Ecto neural progenitor cell (in vitro differentiated cells): ENCODE data around the gene PLAC9.
"Not testable (repeated sequence)": the region's sequence is repeated elsewhere in the genome, so short reads cannot be mapped to it uniquely, and the experiment has no call there.

Experiments used
- DNase-seq: peaks from one replicate; pipeline ENCODE4 v3.0.0-alpha.2; 2018; ENCODE audit warnings: low spot score

PLAC9 gene

DNA sequence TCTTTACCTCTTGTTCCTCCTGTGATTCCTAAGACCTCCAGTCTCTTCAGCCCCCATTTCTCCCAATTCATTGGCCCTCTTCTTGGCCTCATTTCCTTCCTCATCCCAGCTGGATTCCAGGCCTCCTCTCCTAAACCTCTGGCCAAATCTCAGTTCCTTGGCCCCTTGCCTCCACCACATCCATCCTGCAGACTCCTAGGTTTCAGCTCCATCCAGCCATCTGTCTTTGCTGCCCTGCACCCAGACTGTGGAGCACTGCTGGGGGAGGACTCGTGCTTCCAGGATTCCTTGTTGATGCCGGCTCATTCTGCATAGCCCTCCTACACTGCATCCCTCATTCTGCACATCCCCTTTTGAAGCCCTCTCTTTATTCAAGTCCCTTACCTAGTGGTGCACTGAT, 6.7 kb downstream of the PLAC9 start:
- no peak for DNase-seq

DNA sequence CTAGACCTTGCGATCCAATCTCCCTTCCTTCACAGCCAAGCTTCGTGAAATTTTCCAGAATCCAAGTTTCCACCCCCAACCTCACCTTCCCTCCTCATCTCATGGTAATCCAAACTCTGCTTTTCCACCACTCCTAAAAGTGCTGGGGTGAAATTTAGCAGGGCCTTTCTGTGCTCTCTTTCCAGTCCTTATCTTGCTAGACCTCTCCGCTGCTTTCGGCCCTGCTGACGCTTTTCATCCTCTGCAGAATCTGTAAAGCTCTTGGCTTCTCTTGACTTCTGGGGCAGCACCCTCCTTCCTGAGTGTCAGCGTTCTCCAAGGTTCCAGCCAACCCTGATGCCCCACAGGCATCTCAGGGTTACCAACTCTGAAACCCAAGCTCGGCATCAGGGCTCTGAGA, 7.7 kb downstream of the PLAC9 start:
- DNase-seq: no peak

DNA sequence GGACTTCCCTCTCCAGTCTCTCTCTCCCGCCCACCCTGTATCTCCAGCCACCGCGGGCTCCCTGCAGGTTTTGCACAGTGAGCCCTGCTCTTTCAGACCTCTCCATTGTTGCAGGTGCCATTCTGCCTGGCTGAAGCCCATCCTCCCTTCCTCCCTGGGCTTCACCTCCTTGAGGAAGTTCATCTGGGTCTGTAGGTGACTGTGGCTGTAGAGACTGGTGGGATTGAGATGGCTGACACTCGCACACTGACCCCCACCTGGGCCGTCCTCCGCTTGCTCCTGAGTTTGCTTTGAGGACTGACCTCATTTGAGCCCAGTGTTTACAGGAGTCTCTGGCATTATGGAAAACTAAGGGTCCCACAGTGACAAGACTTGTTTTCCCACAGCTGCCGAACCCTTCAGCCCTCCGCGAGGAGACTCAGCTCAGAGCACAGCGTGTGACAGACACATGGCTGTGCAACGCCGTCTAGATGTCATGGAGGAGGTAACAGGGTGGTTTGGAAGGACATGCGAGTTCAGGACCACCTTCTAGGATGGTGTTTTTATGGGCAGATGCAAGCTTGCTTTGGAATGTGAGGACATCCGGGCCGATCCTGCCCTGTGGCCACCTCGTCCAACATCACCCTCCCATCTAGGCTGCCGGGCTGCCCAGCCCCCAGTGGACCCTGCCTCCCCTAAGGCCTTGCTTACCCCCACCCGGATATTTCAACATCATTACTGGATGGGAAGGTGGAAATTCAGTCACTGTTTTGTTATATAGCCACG, 9.3 kb downstream of the PLAC9 start:
- DNase-seq: no peak

DNA sequence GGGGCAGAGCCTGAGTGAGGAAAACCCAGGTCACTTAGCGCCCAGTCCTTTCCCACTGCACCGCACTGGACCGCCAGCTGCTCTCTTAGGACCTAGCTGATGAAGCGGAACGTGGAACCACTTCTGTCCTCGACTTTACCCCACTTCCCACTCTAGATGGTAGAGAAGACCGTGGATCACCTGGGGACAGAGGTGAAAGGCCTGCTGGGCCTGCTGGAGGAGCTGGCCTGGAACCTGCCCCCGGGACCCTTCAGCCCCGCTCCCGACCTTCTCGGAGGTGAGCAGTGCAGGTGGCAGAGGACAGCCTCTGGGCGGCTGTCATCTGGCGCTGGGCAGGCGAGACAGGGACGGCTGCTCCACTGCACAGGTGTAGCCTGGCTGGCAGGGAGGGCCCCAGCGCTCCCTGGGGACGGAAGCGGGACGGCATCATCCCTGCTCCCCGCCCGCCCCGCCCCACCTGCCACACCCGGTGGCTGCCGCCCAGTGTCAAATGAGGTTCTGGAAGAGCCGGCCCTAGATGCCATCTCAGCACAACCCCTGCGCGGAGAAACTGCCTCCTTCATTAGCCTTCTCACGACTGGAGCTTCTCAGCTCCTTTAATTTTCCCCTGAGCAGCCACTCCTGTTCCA, 11.7 kb downstream of the PLAC9 start:
- DNase-seq: no peak

DNA sequence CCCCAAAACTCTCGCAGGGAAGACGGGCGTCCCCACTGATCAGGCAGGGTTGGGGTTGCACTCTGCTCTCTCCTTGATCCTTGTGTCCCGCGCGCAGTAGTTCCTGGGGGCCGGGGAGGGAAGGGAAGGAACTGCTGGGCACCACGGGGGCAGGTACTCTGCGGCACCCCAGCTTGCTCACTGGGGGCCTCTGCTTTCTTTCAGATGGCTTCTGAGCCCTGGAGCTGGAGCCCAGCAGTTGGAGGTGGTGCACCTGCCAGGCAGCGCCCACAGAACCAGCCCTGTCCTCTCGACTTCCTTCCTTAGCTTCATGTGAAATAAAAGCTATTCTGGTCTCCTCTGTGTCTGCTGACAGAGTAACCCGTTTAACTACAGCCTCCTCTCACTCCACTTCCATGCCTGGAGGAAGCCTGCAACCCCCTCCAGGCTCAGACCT, 12.2 kb downstream of the PLAC9 start:
- no peak for DNase-seq

DNA sequence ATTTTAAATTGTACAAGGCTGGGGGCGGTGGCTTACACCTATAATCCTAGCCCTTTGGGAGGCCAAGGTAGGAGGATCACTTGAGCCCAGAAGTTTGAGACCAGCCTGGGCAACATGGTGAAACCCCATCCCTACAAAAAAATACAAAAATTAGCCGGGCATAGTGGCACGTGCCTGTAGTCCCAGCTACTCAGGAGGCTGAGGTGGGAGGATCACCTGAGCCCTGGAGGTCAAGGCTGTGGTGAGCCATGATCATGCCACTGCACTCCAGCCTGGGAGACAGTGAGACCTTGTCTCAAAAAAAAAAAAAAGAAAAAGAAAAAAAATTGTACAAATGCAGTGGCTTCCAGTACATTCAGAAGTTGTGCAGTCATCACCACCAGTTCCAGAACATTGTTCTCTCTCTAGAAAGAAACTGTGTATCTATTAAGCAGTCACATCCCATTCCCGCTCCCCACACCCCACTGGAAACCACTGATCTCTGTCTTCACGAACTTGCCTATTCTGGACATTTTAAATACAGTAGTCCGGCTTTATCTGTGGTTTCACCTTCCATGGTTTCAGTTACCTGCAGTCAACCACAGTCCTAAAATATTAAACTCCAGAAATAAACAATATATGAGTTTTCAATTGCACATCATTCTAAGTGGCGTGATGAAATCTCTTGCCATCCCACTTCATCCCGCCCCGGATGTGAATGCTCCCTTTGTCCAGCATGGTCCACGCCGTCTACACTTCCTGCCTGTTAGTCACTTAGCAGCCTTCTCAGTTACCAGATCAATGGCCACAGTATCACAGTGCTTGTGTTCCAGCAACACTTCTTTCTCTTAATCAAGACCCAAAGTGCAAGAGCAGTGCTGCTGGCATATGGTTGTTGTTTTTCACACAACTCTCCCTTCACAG, 13.1 kb downstream of the PLAC9 start:
- DNase-seq: not testable (repeated sequence)

DNA sequence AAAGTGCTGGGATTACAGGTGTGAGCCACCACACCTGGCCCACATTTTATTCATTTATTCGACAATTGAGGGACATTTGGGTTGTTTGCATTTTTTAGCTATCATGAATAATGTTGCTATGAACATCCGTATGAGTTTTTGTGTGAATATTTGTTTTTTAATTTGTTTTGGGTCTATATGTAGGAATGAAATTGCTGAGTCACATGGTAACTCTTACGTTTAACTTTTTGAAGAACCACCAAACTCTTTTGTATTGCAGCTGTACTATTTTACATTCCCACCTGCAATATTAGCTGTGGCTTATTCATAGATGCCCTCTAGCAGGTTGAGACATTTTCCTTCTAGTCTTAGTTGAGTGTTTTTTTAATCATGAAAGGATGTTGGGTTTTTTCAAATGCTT, 14.4 kb downstream of the PLAC9 start:
- no peak for DNase-seq

DNA sequence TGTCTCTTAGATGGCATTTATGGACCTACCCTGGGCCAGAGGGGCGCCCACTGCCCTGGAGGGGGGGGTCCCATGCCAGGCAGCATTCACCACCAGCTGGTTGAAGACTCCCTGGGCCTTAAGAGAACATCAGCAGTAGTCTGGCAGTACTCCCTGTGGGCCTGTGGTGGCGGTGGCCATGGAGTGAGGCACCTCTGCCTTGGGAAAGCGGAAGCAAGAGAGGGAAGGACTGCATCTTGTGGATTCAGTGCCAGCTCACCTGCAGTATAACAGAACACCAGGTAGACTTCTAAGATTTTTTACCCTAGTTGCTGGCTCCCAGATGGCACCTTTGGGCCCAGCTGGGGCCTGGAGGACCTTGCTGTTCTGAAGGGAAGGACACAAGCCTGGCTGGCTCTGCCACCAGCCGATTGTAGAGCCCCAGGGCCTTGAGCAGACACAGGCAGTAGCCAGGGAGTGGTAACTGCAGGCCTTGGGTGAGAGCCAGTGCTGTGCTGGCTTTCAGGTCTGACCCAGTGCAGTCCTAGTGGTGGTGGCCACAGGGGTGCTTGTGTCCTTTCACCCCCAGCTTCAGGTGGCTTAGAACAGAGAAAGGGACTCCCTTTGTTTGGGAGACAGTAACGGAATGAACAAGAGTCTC, 15.8 kb downstream of the PLAC9 start:
- DNase-seq: no peak

DNA sequence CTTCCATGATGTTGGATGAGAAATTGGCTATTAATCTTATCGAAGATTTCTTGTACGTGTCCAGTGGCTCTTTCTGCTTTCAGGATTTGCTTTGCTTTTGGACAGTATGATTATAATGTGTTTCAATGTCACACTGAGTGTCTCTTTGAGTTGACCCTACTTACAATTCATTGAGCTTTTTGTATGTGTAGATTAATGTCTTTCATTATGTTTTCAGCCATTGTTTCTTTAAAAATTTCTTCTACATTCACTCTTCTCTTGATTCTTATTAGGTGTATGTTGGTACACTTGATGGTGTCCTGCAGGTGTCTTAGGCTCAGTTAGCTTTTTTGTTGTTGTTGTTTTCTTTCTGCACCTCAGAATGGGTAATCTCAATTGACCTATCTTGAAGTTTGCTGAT, 16.6 kb downstream of the PLAC9 start:
- DNase-seq: no peak

DNA sequence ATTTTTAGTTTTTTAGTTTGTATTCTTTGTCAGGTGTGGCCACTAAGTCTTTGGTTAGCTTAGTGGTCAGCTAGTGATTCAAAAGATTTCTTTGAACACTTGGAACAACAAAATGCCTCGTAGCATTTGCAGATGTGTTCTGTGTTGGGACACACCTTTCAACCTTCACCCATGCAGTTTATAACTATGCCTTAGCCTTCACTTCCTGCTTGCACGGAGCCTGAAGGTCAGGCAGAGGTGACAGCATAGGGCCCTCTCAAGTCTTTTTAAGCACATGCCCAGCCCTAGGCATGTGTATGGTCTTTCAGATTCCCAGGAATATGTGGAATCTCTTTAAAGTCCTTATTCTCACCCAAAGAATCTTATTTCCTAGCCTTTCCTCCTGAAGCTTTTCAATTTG, 17.6 kb downstream of the PLAC9 start:
- no peak for DNase-seq

DNA sequence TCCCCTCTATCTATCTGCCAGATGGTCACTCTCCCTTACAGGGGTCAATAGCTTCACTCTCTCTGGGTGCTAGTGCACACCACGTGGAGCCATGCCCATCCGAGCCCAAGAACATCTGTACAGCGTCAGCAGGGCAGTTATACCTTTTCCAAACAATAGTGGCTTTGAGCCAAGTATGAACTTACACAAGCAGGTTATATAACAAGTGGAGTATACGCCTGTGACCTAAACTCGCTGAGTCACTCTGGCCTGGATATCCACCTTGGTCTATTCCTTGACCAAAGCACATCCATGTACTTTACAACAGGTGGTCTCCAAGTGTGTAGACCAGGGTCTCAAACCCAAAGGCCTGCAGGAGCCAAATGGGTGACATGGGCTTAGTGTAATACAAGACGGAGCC, 20.3 kb downstream of the PLAC9 start:
- no peak for DNase-seq

DNA sequence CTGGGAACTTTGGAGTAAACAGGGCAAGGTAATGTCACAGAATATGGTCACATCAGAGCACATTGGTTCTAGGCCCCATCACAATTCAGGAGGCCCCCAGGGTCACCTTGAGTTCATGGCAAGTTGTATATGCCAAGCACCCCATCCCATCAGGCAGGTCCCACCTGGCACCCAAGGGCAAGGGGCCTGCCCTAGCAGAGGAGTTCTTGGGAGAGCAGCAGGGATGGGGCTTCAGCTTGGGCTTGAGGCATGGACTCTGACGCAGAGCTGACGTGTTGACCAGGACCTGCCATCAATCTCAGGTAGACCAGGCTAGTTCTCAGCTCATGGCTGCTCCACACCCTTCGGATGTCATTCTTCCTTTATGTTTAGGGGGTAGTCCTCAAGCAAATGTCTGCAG, 20.9 kb downstream of the PLAC9 start:
- DNase-seq: no peak

DNA sequence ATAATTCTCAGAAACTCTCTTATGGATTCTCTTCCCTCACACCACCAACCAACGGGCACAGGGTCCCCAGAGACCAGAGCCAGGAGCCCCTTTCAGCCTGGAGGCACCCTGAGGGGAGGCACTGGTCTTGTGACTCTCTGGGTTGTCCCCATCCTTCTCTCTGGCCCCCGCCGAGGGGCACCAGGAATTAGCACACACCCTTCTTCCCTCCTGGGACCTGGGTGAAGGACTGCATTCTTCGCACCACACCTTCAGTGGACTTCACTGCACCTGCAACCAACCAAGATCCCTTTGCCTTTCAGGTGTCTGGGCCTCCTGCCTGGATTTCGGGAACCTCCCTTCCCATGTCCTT, 22.1 kb downstream of the PLAC9 start:
- DNase-seq: no peak

DNA sequence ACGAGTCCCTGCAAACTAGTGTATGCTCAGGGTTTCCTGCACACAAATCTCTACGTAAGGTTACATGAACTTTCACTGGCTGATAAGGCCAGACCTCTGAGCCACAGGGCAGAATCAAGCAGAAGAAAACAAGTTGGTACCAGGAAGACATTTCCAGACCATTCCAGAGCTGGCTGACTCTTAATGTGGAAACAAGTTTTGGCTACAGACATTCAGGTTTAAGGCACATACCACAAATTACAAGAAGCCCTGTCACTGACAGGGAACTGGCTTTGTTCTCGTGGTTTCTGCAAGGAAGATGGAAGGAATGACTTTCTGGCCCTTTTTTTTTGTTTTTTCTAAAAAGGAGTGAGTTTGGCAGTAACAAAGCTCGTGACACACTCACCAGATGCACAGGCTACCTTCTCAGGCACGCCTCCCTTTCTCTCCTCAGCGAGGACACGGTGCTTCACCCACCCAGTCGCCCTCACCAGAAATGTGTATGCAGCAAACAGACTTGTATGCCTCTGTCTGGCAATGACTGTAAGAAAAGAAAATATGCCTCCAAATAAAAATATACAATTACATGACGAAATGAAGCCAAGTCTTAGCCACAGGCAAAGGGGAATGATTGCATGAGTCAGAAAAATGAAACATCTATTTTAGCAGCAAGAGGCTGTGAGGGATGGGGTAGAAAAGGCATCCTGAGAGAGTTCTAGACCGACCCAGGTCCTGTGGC, 22.6 kb downstream of the PLAC9 start:
- DNase-seq: no peak

DNA sequence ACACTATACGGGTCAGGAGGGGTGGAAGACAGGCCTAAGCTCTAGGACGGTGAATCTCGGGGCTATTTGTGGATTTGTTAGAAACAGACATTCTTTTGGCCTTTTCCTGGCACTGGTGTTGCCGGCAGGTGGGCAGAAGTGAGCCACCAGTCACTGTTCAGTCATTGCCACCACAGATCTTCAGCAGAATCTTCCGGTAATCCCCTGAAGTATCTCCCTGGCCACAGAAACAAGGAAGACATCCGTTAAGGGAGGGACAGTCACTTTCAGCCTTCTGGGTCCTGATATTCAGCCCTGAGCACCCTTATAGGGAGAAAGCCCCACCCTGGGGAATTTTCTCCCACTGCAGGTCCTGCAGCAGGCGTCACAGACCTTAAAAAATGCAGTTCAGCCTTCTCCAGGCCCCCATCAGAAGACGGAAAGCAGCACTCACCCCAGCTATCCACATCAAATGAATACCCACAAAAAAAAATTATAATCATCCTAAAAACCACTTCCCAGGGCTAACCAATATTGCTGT, 23.2 kb downstream of the PLAC9 start:
- DNase-seq: no peak

DNA sequence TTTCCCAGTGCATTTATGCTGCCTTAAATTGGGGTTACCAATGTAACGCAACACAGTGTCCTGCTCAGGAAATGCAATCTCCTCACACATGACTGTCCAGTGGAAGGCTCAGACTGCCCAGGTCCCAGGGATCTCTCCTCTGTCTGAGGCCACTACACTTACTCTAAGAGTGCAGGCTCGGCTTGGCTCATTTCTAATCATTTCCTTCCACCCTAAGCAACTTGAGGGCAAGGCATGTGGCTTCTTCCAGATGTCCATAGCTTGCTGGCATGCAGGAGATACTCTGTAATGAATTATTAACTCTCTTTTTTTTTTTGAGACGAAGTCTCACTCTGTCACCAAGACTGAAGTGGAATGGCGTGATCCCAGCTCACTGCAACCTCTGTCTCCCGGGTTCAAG, 23.7 kb downstream of the PLAC9 start:
- no peak for DNase-seq

DNA sequence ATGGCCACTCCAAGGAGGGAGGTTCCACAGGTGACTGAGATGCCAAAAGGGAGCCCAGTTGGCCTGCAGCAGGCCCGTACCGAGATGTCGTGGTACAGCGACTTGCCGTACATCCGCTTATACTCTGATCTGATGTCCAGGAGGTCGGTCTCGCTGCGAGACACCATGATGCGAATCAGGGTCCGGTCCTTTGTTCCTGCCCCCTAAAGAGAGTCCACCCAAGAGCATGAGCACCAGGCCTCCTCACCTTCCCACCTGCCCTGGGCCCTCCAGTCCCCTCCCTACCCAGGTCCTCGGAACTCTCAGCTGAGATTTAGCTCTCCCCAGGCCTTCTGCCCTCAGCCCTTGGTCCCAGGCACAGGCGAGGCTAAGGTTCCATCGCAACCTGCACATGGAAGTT, 25.0 kb downstream of the PLAC9 start:
- no peak for DNase-seq

DNA sequence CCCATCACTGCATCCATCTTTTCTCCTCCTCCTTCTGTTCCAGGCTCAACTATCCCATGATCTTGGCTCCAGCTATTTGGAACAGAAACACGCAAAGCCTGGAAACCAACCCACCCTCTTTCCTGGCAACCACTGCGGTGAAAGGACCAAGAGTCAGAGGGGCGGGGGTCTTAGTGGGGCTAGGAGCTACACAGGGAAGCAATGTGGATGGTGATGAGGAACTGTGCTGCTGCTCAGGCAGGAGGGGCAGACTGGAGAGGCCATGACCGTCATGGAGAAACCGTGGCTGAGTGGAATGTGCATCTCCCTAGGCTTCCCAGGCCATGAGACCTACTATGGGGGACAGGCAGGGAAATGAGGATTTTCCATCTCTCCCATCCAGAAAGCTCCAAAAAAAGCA, 25.6 kb downstream of the PLAC9 start:
- no peak for DNase-seq

DNA sequence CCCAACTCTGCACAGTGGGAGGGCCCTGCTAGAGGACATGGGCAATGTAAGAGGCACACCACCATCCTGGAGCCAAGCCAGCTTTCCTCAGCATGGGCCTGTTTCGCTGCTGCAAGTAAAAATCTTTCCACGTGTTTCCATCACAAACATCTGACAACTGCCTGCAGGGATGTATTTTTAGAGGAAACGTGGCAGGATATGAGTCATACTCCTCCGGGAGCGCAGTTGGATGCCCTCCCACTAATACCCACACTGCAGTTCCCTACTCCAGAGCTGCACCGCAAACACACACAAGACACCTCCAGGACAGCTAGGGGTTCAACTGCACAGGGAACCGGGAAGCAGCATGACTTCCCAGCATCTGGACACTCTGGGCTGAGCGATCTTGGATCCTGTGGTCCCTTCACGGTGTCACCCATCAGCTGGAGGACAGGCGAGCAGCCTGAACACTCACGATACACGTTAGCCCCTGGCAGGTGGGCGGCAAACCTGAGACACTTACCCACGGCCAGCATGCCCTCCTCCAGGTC, 26.1 kb downstream of the PLAC9 start:
- no peak for DNase-seq

DNA sequence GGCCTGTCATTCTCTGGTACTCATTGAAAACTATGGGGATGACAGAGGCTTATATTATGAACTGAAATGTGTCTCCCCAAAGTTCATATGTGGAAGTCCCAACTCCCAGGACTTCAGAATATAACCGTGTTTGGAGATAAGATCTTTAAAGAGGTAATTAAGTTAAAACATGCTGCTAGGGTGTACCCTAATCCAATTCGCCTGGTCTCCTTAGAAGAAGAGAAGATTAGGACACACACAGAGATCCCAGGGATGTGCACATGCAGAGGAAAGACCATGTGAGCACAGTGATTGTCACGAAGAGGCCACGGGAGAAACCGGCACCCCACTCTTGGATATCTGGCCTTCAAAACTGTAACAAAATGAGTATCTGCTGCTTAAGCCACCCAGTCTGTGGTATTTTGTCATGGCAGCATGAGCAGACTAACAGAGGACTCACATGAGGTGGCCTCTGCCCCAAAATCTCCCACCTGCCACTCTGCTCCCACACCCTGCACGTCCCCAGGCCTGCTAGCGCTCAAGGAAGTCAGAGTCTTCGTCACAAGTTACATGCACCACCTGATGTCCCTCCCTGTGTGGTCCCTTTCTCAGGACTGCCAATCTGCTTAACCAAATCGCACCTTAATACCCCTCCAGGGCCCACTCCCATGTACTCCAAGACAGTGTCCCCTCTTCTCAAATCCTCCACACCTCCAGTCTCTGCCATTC, 26.8 kb downstream of the PLAC9 start:
- DNase-seq: no peak
